HG02981 (cell line): ENCODE results near the gene KMT2B.
"Not testable (repeated sequence)": the region's sequence is repeated elsewhere in the genome, so short reads cannot be mapped to it uniquely, and the experiment has no call there.

Experiments
- ATAC-seq: cut with Tn5 transposase; IDR thresholded peaks from one replicate; pipeline ENCODE4 v1.9.1; 2021; ENCODE audit warnings: mild to moderate bottlenecking, moderate library complexity; ENCODE audit not compliant: unreplicated experiment

The KMT2B gene

GRCh38 chr19:35712567-35713505 is 5.0 kb upstream of the KMT2B start:
- ATAC-seq: no peak

GRCh38 chr19:35713506-35713850 is 4.3 kb upstream of the KMT2B start:
- ATAC-seq: no peak

GRCh38 chr19:35713904-35714495 is 3.8 kb upstream of the KMT2B start:
- no peak for ATAC-seq

GRCh38 chr19:35714601-35715354 is 3.0 kb upstream of the KMT2B start:
- ATAC-seq: no peak

- ATAC-seq: no peak
Observed at GRCh38 chr19:35715355-35715809, 2.4 kb upstream of the KMT2B start.

GRCh38 chr19:35715981-35716800 is 1.6 kb upstream of the KMT2B start:
- ATAC-seq: no peak

GRCh38 chr19:35716801-35717664 is 770 bp upstream of the KMT2B start:
- peak; percentile 60 for ATAC-seq

GRCh38 chr19:35718345-35719041 is 690 bp downstream of the KMT2B start:
- no peak for ATAC-seq

GRCh38 chr19:35719402-35720162 is 1.8 kb downstream of the KMT2B start:
- no peak for ATAC-seq

GRCh38 chr19:35720163-35720524 is 2.3 kb downstream of the KMT2B start:
- no peak for ATAC-seq

- no peak for ATAC-seq
Observed at GRCh38 chr19:35720648-35721047, 2.8 kb downstream of the KMT2B start.

GRCh38 chr19:35721374-35721773 is 3.6 kb downstream of the KMT2B start:
- no peak for ATAC-seq

GRCh38 chr19:35722461-35722860 is 4.7 kb downstream of the KMT2B start:
- no peak for ATAC-seq

GRCh38 chr19:35722897-35723296 is 5.1 kb downstream of the KMT2B start:
- ATAC-seq: no peak

- no peak for ATAC-seq
Observed at GRCh38 chr19:35723671-35724070, 5.9 kb downstream of the KMT2B start.

- ATAC-seq: not testable (repeated sequence)
Observed at GRCh38 chr19:35724132-35724531, 6.3 kb downstream of the KMT2B start.

- ATAC-seq: no peak
Observed at GRCh38 chr19:35724560-35724959, 6.8 kb downstream of the KMT2B start.

GRCh38 chr19:35725216-35725861 is 7.5 kb downstream of the KMT2B start:
- ATAC-seq: no peak
